Keratinocyte (primary cell): Measurements from ENCODE around the gene MICAL2. TPM values are rescaled to one million over a fixed set of nuclear protein-coding genes. Genes with fewer than 3 reads are reported as not detected.
A peak's percentile ranks its signal among the peaks of the same experiment; 100 is the strongest.

ENCODE experiments used
- DNase-seq: peaks from one replicate; pipeline ENCODE4 v3.0.0-alpha.2; 2011; ENCODE audit warnings: low read depth, missing footprints, low spot score
- FAIRE-seq: peaks from 2 replicates; lab custom pipeline; 2011; peaks lifted over from hg19 to GRCh38; lab: Jason Lieb, UNC
- H2AFZ ChIP-seq: 2 replicates; pipeline ENCODE4 v1.6.0; 2012; ENCODE audit warnings: low read length, control low read depth, inconsistent platforms; ENCODE audit not compliant: control insufficient read depth
- H3K27ac ChIP-seq: 2 replicates; pipeline ENCODE4 v1.5.1; 2011; ENCODE audit warnings: low read length; ENCODE audit not compliant: control insufficient read depth, insufficient read depth
- H3K27me3 ChIP-seq: 3 replicates; pipeline ENCODE4 v1.6.0; 2011; ENCODE audit warnings: low read length; ENCODE audit not compliant: control insufficient read depth, insufficient read depth; ENCODE audit errors: extremely low read depth
- H3K36me3 ChIP-seq, 2 experiments: 2 replicates in 1 of 2; 3 replicates in 1 of 2; pipeline ENCODE4 v1.5.1; 2011; ENCODE audit warnings: low read length in 2 of 2, mild to moderate bottlenecking in 1 of 2; ENCODE audit not compliant: control insufficient read depth in 2 of 2, insufficient read depth in 2 of 2; ENCODE audit errors: extremely low read depth in 1 of 2
- H3K4me1 ChIP-seq: 3 replicates; pipeline ENCODE4 v1.5.1; 2011; ENCODE audit warnings: low read length; ENCODE audit not compliant: control insufficient read depth, insufficient read depth; ENCODE audit errors: extremely low read depth
- H3K4me2 ChIP-seq: 3 replicates; pipeline ENCODE4 v1.6.0; 2011; ENCODE audit warnings: low read depth, low read length; ENCODE audit not compliant: control insufficient read depth, insufficient read depth; ENCODE audit errors: extremely low read depth
- H3K4me3 ChIP-seq, 3 experiments: fragments of 200-600 bp in 1 of 3; sonication (generic) in 1 of 3; 2 replicates in 2 of 3; 3 replicates in 1 of 3; pipeline ENCODE4 v1.5.1; 2011 to 2016; ENCODE audit warnings: low read length in 3 of 3, mild to moderate bottlenecking in 3 of 3, control low read depth in 2 of 3, inconsistent platforms in 1 of 3, low read depth in 1 of 3, mixed read lengths in 1 of 3, mixed run types in 1 of 3, moderate library complexity in 1 of 3; ENCODE audit not compliant: control insufficient read depth in 2 of 3, insufficient read depth in 2 of 3; ENCODE audit errors: extremely low read depth in 1 of 3
- H3K79me2 ChIP-seq: 2 replicates; pipeline ENCODE4 v1.6.0; 2012; ENCODE audit warnings: low read length; ENCODE audit not compliant: control insufficient read depth, insufficient read depth
- H3K9ac ChIP-seq: 3 replicates; pipeline ENCODE4 v1.6.0; 2011; ENCODE audit warnings: low read length; ENCODE audit not compliant: control insufficient read depth, insufficient read depth; ENCODE audit errors: extremely low read depth
- H3K9me1 ChIP-seq: 3 replicates; pipeline ENCODE4 v1.6.0; 2011; ENCODE audit warnings: low read length; ENCODE audit not compliant: control insufficient read depth, insufficient read depth; ENCODE audit errors: extremely low read depth
- H3K9me3 ChIP-seq: 2 replicates; pipeline ENCODE4 v1.5.1; 2012; ENCODE audit warnings: low read depth, low read length; ENCODE audit not compliant: control insufficient read depth
- H4K20me1 ChIP-seq: 3 replicates; pipeline ENCODE4 v1.6.0; 2011; ENCODE audit warnings: low read length; ENCODE audit not compliant: control insufficient read depth, insufficient read depth; ENCODE audit errors: extremely low read depth
- EZH2 ChIP-seq: IDR thresholded peaks from one replicate; pipeline ENCODE4 v1.6.1; 2012; ENCODE audit warnings: inconsistent platforms, mild to moderate bottlenecking, low read length, moderate library complexity
- dilution Hi-C: fragments of 300-500 bp; cut with MboI; formaldehyde crosslinking; loops from one replicate; pipeline ENCODE4 v1.7.0; 2020; ENCODE audit warnings: low sequenced_read_pairs; ENCODE audit not compliant: extremely low pct_ligation_motif_present
- polyA plus RNA-seq, 5 experiments: library from polyadenylated mRNA; depleted of rRNA in 3 of 5; stranded (reverse) in 3 of 5; stranded (forward) in 1 of 5; unstranded in 1 of 5; fragments of >200 nt; gene quantifications; 1 replicate in 1 of 5; 2 replicates in 3 of 5; 3 replicates in 1 of 5; pipeline versions ENCODE4 v1.2.1 to v1.2.3, GENCODE V29; 2011 to 2012; ENCODE audit warnings: missing spikeins in 2 of 5, low read depth in 1 of 5, low replicate concordance in 1 of 5
- TF ChIP-seq, protein P1 (sequence below), 3 experiments: IDR thresholded peaks in 1 of 3; conservative IDR thresholded peaks in 1 of 3; optimal IDR thresholded peaks in 1 of 3; 2 replicates in 2 of 3; 3 replicates in 1 of 3; pipeline versions ENCODE3 to v1.5.1; 2011; ENCODE audit warnings: low read length in 3 of 3, mild to moderate bottlenecking in 3 of 3, moderate library complexity in 2 of 3, control low read depth in 1 of 3, inconsistent platforms in 1 of 3; ENCODE audit not compliant: insufficient read depth in 2 of 3; ENCODE audit errors: extremely low read depth in 1 of 3

The MICAL2 gene
- polyA plus RNA-seq, 1 donor (not counting 4 experiments of a cell fraction or from before 2014, with no cell fraction given): 83.9 TPM

DNA sequence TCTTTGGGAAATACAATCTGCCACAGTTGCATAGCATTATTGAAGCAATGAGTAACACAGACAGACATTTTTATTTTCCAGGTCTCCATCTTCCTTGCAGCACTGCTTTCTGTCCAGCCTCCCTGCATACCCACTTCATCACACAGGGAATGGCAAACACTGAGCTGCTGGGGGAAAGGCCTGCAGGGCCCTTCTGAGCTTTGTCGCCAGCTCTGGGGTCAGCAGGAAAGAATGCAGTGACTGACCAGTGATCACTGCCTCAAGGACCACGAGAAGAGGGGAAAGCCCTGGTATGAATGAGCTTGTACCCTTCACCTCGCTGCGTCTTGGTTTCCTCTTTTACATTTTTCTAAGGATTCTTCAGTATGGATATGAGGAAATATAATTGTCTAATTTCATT, 21.3 kb upstream of the MICAL2 start:
- H3K9ac ChIP-seq: peak overlapping the region; percentile 88
- no peak overlapping the region for H3K4me3 ChIP-seq
- H3K4me2 ChIP-seq: peak overlapping the region; percentile 84
- no peak for TF ChIP-seq EZH2
- TF ChIP-seq, protein P1, sequence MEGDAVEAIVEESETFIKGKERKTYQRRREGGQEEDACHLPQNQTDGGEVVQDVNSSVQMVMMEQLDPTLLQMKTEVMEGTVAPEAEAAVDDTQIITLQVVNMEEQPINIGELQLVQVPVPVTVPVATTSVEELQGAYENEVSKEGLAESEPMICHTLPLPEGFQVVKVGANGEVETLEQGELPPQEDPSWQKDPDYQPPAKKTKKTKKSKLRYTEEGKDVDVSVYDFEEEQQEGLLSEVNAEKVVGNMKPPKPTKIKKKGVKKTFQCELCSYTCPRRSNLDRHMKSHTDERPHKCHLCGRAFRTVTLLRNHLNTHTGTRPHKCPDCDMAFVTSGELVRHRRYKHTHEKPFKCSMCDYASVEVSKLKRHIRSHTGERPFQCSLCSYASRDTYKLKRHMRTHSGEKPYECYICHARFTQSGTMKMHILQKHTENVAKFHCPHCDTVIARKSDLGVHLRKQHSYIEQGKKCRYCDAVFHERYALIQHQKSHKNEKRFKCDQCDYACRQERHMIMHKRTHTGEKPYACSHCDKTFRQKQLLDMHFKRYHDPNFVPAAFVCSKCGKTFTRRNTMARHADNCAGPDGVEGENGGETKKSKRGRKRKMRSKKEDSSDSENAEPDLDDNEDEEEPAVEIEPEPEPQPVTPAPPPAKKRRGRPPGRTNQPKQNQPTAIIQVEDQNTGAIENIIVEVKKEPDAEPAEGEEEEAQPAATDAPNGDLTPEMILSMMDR (optimal IDR thresholded peaks at IDR 0.05 in 1 of 3, IDR thresholded peaks at IDR 0.05 in 1 of 3, conservative IDR thresholded peaks at IDR 0.05 in 1 of 3; ENCODE audit: extremely low read depth in 1 of 3, insufficient read depth in 2 of 3, low read length in 3 of 3): no peak
- peaks cover 0 to 5% of the 10 kb centered on the region in 2 experiments for H3K36me3 ChIP-seq
- no peaks in the 10 kb centered on the region for H3K27me3 ChIP-seq
- no peaks in the 10 kb centered on the region for H3K9me1 ChIP-seq
- H4K20me1 ChIP-seq: no peaks in the 10 kb centered on the region
- DNase-seq (no peak), FAIRE-seq (no peak)
- H3K27ac ChIP-seq: peak overlapping the region; percentile 99
- no peaks in the 10 kb centered on the region for H3K79me2 ChIP-seq
- dilution Hi-C loops: no loop called here
- H2AFZ ChIP-seq: no peak overlapping the region
- peaks cover 2% of the 10 kb centered on the region for H3K9me3 ChIP-seq
- H3K4me1 ChIP-seq: peaks cover 75% of the 10 kb centered on the region

DNA sequence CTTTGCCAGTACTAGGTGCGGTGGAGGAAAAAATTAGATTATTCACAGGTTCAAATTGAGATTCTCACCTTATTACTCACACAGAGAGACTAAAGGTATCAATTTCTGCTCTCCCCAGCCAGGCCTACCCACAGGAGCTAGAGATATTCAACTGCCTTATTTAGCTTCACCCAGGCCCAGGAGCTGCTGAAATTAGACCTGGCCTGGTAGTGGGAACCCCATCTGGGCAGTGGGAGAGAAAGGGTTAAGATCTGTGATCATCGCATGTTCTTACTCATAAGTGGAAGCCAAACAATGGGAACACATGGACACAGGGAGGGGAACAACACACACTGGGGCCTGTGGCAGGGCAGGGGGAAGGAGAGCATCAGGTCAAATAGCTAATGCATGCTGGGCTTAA, 20.9 kb upstream of the MICAL2 start:
- peaks cover 0 to 3% of the 10 kb centered on the region in 2 experiments for H3K36me3 ChIP-seq
- peak overlapping the region; percentile 99 for H3K27ac ChIP-seq
- H3K9ac ChIP-seq: peak overlapping the region; percentile 88
- H3K9me3 ChIP-seq: no peaks in the 10 kb centered on the region
- H3K4me2 ChIP-seq: peak overlapping the region; percentile 84
- H3K27me3 ChIP-seq: no peaks in the 10 kb centered on the region
- H3K4me3 ChIP-seq: no peak overlapping the region
- FAIRE-seq (peak; percentile 23), DNase-seq (no peak)
- H3K79me2 ChIP-seq: no peaks in the 10 kb centered on the region
- TF ChIP-seq EZH2: no peak
- TF ChIP-seq, protein P1 (optimal IDR thresholded peaks at IDR 0.05 in 1 of 3, IDR thresholded peaks at IDR 0.05 in 1 of 3, conservative IDR thresholded peaks at IDR 0.05 in 1 of 3; ENCODE audit: extremely low read depth in 1 of 3, insufficient read depth in 2 of 3, low read length in 3 of 3): no peak
- dilution Hi-C loops: no loop called here
- no peak overlapping the region for H2AFZ ChIP-seq
- H3K9me1 ChIP-seq: no peaks in the 10 kb centered on the region
- no peaks in the 10 kb centered on the region for H4K20me1 ChIP-seq
- H3K4me1 ChIP-seq: peaks cover 75% of the 10 kb centered on the region
